Measurements from ENCODE around the gene PSMB11. TPM values are rescaled to one million over a fixed set of nuclear protein-coding genes. Genes with fewer than 3 reads are reported as not detected.

The PSMB11 gene
- total RNA-seq, 2 donors from 2014 or later, result not detected

DNA sequence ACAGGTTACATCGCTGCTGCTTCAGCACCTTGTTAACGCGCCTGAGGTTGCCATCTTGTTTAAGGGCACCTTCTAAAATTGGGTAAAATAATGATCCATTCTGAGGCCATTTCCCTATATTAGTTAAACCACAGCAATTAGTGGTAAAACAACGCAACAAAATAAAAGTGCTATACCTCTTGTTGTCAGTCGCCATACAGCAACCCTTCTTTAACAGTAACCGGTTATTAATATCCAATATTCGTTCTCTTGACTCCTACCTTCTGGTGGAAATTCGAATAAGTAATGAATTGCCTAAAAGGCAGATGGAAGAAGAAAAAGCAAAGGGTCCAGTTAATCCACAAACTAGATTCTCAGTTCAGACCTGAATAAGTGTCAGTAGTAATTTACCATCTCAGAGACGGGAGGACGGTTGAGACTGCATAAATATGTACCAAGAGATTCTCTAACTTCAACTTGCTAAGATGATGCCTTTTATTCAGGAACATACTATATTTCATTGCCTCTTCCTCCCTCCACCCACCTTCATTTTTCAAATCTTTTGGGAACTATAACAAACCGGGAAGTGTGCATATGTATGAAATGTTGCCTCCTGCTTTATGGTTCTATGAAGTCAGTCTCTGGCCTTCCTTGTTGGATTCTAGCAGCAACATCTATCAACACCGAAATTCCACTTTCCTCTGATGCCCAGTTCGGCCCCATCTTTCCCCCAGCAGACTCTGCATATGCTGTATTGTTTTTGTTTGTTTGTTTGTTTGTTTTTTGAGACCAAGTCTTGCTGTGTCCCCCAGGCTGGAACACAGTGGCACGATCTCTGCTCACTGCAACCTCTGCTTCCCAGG is 6.5 kb upstream of the PSMB11 start:
- no peak for ATAC-seq
- intact Hi-C loops (cut with DNase I, micrococcal nuclease), result no loop called here
- DNase-seq, result no peak

DNA sequence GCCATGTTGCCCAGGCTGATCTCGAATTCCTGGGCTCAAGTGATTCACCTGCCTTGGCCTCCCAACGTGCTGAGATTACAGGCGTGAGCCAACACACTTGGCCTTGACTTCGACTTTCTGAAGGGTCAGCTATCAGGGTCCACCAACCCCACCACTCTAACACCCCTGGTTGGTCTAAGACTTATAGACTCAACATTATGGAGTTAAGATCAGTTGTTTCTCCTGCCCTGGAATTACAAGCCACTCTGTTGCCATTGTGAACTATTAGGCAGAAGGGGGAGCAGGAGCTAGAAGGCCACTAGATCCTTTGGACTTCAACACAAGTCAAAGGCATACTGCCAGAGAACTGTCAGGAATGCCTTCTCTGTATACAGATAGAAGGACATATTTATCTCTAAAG is 1.9 kb upstream of the PSMB11 start:
- DNase-seq (no peak), ATAC-seq (no peak)
- intact Hi-C loops (cut with DNase I, micrococcal nuclease), result no loop called here

DNA sequence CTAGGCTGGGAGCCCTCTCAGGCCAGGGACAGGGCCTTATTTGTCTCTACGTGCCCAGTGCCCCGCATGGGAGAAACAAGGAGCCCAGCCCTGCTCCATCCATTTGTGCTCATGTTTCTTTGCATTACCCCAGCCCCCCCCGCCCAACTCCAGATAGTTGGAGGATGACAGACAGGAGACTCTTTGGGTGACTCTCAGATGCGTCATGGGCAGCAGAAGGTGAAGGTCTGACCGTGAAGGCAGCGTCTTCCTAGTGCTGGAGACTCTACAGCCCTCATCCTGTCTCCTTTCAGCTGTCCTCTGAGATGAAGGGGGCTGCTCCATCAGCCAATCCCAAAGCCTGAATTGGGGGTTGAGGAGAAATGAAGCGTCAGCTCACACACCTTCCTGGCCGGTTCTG is 283 bp upstream of the PSMB11 start:
- intact Hi-C loops (cut with DNase I, micrococcal nuclease), result no loop called here

DNA sequence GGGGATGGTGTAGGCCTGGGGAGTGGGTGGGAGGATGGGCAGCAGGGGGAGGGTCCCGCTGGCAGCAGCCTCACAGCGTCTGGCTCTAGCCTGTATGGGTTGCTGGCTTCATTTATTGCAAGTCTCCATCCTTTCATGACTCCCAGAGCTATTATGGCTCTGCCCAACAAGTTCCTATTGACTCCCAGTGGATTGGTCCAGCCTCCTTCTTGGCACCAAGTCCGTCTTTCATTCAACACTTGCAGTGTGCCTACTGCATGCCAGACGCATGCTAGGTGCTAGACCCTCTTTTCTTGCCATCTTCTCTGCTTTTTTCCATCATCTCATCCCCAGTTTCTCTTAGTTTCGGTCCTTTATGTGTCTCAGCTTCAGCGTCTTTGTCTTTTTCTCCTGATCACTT is 1.1 kb downstream of the PSMB11 start:
- intact Hi-C loops (cut with DNase I, micrococcal nuclease), result no loop called here
- DNase-seq (no peak), ATAC-seq (no peak)

More for the DNA sequence above, 283 bp upstream of the PSMB11 start:
- no peak for ATAC-seq
- no peak for DNase-seq

DNA sequence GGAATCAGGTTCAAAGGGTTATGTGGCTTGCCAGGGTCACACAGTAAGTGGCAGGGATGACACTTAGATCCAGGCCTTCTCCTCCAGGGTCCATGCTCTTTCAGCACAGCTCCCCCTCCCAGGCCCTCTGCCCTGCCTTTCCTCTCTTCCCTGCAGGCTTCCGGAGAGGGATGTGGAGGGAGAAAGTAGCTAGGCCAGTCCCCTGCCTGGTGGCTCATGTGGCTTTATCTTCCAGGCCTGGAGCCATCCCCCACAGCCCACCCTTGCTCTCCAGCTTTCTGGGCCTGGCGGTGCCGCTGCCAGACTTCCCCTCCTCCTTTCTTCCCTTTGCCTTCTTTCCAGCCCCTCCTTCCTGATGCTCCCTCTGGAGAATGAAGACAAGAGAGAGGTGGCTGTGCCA is 1.7 kb downstream of the PSMB11 start:
- DNase-seq (no peak), ATAC-seq (no peak)
- intact Hi-C loops (cut with DNase I, micrococcal nuclease), result no loop called here

DNA sequence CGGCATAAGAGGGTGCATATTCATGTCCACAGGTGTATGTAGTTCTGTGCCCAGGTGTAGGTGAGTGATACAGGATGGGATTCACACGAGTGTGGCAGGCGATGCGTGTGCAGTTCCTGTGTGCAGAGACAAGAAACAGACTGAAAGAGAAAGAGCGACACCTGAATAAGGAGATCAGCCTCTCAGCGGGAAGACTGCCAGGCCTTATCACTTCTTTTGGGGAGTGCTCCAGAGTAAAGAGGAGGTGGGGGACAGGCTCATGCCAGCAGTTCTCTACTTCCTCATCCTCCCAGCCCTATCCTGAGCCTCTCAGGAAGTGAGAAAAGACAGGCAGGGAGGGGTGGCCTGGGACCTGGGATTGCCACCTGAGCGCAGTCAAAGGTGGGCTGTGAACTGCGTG is 2.8 kb downstream of the PSMB11 start:
- no peak for DNase-seq
- intact Hi-C loops (cut with DNase I, micrococcal nuclease), result no loop called here

DNA sequence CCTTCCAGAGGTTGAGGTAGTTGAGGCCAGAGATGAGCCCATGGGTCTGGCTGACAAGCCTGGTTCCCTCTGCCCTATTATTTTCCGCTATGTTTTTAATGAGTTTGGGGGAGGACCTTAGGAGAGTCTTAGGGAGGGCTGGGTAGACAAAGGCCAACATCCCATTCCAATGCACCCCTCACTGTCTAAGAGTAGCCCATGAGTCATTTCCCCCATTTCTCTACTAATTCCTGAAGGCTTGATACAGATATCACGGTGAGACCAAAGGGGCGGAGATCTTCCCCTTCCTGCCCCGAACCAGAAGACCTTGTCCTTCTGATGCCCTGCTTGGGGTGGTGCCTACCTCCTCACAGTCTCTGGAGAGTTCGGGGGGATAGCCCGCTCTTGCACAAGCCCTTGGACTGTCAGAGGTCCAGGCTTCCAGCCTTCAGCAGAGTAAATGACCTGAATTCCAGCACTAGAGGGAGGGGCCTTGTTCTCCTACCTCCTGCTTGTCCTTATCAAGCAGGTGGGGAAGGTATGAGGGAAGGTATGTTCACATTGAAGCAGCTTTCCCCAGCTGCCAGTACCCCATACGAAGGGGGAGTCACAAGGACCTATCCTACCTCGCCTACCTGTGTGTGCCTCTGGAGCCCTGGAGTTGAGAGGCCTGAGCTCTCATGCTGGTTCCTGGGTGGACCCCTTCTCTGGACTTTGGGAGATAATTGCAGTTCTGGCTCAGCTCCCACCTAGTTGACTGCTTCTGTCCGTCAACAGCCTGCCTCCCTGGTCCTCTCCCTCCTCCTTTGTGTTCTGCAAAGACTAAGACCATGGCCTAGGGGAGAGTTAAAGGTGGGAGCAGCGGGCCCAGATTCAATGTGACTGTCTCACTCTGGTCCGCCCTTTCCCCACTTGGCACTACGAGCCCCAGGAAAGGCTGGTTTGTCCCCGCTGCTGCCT is 3.7 kb downstream of the PSMB11 start:
- ATAC-seq (no peak), DNase-seq (no peak)
- intact Hi-C loops (cut with DNase I, micrococcal nuclease), result no loop called here

More for the DNA sequence above, 2.8 kb downstream of the PSMB11 start:
- ATAC-seq, result peak; percentile 66

DNA sequence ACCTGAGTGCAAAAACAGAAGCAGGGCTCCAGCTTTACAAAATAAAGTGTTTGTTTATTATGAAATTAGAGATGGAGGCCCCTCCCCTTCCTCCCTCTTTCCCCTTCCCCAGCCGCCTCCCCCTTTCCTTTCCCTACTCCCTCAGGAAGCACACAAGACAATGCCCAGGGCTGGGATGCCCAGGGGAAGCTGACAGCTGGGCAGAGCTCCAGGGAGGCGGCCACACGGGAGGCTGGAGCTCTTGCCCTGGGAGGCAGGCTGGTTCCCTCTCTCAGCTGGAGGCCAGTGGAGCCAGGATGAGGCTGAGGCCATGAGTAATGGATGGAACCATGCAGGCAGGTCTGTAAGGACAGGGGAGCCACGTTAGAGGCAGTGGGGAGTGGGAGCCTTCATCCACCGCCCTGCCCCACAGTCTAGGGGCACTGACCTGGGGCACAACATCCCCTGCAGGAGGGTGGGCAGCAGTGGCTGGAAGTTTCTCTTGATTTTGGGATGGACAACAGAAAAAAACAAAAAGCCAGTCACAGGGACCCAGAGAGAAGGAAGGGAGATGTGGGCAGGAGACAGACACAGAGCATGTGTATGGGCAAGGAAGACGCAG is 5.1 kb downstream of the PSMB11 start:
- DNase-seq (no peak), ATAC-seq (no peak)
- intact Hi-C loops (cut with DNase I, micrococcal nuclease), result no loop called here

DNA sequence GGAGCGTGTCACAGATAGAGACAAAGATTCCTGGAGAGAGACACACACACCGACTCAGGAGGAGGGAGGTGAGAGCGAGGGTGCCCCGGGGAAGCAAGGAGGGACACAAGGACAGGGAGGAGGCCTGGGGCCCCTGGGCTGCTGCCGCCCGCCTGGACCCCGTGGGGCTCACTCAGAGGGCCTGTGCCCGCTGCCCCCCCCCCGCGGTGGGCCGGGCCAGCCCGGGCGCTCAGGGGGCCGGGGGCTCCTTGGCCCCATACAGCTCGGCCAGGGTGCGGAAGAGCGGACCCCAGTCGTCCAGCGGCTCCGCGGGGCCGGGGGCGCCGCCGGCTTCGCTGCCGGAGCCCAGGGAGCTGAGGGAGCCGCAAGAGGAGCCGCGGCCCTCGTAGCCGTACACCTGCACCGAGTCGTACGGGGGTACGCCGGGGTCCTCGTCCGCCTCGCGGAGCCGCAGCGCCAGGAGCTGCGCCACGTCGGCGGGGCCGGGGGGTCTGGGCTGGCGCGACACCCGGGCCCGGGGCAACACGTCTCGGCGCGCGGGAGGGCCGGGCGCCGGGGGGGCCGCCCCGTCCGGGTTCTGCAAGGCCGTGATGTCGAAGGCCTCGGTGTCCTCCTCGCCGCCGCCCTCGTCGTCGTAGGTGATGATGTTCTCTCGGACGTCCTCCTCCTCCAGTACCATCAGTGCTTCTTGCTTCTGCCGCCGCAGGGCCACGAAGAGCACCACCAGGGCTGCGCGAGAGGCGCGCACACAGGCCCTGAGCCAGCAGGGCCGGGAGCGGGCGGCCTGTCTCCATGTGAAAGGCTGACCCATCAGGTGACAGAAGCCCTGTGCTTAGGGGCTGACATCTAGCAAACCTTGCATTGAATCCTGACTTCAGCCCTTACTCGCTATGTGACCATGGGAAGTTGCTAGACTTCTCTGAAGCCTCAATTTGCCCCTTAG is 6.0 kb downstream of the PSMB11 start:
- intact Hi-C loops (cut with DNase I, micrococcal nuclease), result no loop called here

DNA sequence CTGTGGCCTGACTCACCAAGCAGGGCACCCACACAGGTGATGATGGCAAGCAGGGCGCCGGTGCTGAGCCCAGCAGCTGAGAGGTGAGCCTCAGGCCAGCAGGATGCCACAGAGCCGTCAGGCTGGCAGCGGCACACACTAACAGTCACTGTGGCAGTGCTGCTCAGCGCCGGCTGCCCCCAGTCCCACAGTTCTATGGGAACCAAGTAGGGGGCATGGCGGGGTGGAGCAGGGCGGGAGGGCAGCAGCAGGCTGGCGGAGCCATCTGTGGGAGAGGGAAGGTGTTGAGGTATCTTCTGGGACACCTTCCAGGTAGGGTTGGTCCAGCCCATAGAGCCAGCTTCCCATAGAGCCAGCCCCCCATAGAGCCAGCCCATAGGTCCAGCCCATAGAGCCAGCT is 7.0 kb downstream of the PSMB11 start:
- DNase-seq, result no peak
- intact Hi-C loops (cut with DNase I, micrococcal nuclease), result no loop called here
- no peak for ATAC-seq

More for the DNA sequence above, 6.0 kb downstream of the PSMB11 start:
- ATAC-seq (no peak), DNase-seq (no peak)

DNA sequence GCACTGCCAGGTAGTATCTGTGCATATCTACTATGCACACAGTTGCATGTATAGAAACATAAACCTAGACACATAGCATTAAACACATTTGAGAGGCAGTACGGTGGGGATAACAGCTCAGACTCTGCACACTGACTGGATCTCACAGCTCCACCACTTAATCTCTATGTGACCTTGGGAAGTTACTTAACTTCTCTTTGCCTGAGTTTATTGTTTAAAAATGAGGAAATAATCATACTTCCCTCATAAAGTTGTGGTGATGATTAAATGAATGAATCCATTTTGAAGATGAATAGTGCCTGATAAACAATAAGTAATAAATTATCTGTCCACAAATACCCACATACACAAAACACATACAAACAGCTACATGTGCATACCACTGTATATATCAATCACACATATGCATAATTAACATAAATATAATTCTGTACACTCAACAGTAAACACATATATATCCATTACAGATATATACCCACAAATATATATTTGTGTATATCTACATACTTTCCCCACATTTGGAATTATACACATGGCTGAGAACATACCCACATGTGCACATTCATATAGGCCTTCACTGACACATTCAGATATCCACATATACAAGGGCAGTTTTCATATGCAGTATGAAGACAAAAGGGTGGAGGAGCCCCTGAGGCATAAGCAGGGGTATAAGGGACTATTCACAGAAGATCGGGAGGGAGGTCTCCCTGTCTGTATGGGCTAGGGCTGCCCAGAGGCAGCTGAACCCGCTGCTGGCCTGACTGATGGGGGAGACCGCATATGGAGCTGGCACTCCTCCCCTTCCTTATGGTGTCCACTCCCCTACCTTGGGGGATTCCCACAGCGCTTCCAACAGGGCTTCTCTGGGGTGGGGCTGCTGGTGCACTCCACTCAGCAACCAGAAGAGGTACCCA is 9.4 kb downstream of the PSMB11 start:
- no peak for DNase-seq
- intact Hi-C loops (cut with DNase I, micrococcal nuclease), result no loop called here
- ATAC-seq, result no peak

DNA sequence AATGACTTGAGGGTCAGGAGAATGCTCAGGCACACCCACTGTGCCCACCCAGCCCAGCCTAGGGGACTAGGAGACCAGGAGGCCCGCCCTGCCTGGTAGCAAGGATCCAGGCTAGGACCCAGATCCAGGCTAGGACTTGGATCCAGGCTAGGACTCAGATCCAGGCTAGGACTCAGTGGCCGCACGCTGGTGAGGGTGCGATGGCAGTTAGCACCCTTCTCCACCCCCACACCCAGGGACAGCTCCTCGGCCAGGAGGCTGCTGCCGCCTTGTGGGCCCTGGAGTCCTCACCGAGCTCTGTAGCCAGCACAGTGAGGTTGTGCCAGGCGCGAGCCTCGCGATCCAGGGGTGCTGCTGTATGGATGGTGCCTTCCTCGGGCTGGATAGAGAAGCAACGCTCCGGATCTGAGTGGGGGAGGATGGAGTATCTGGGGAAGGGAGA is 10.2 kb downstream of the PSMB11 start:
- DNase-seq (no peak), ATAC-seq (no peak)
- intact Hi-C loops (cut with DNase I, micrococcal nuclease), result no loop called here

DNA sequence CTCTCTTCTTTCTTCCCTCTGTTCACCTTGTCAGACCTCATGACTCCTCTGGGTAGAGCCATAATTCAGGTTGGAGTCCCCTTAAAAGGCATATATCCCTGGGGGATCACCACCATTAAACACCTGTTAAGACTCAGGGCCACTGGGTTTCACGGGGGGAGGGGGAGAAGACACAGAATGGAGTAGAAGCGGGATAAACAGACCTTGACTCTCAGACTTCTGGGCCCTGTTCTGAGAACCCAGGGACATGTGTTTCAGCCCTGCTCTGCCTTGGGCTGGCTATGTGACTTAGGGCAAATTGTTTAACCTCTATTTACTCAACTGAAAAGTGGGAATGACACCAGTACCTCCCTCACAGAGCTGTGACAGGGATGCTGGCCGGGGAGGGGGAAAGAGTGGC is 10.7 kb downstream of the PSMB11 start:
- DNase-seq (no peak), ATAC-seq (no peak)
- intact Hi-C loops (cut with DNase I, micrococcal nuclease), result no loop called here

DNA sequence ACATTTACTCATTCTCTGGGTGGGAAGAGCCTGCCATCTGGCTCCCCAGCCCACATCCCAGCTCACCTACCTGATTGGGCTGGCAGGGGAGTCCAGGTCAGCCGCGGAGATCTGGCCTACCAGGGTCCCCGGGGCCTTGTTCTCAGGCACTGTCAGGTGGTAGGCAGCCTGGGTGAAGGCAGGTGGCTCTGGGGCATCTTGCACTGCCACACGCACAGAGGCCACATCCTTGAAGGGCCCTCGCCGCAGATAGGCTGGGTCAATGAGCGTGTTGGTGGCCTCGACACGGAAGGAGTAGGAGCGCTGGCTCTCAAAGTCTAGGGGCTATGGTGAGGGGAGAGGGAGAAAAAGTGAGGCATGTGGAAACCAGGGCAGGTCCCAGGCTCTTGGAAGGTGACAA is 11.4 kb downstream of the PSMB11 start:
- intact Hi-C loops (cut with DNase I, micrococcal nuclease), result no loop called here
- ATAC-seq (no peak), DNase-seq (no peak)

DNA sequence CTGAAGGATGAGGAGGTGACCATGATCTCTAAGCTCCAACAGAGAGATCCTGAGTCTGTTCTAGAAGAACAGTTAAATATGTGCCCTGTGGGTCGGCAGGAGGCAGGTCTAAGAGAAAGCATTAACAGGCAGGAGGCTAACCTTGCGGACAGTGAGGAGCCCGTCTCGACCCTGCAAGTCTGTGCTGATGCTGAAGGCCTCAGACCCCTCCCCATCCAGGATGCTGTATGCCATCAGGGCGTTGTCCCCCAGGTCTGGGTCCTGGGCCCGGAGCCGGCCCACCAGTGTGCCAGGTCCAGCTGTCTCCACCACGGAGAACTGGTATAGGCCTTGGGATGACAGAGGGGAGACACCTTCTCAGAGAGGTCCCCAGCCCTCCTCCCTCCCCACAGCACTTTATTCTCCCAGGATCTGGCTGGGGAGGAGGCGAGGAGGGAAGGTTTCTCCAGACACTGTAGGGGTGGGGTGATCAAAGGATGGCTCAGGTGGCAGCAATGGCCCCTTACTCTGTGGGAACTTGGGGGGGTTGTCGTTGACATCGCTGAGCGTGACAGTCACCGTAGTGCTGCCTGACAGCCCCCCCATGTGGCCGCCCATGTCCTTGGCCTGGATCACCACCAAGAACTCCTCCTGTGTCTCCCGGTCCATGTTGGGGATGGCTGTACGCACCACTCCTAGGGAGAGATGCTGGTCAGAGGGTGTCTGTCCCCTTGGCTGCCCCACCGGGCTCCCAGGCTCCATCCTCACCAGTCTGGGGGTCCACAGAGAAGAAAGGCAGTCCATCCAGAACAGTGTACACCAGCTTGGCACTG is 12.2 kb downstream of the PSMB11 start:
- intact Hi-C loops (cut with DNase I, micrococcal nuclease), result no loop called here
- DNase-seq (no peak), ATAC-seq (no peak)

DNA sequence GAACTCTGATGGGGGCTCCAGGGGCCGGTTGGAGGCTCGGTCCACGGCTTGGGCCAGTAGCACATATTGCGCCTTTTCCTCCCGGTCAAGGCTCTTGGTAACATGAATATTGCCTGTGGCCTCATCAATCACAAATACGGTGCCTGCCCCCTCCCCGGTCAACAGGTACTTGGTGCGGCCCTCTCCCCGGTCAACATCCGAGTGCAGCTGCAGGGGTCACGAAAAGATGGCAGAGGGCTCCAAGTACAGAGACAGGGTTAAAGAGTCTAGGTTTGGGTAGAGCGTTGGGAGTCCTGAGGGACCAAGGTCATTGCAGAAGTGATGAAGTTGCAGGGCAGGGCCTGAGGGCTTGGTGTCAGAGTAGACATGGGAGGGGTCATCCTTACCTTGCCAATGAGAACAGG is 13.1 kb downstream of the PSMB11 start:
- intact Hi-C loops (cut with DNase I, micrococcal nuclease), result loop anchor here in 1 of 2 donors (5.0 kb wide), 1 partner anchor 68 kb away; no protein-coding TSS in a partner anchor
- no peak for DNase-seq

More for the DNA sequence above, 13.1 kb downstream of the PSMB11 start:
- ATAC-seq, result no peak
